GM18526 (cell line): ENCODE measurements around the gene ST8SIA5.

ENCODE experiments used
- POLR2A ChIP-seq: IDR thresholded peaks from 3 replicates; pipeline ENCODE4 v1.6.1; 2011; ENCODE audit not compliant: insufficient read length; ENCODE audit errors: extremely low read depth

The ST8SIA5 gene

DNA sequence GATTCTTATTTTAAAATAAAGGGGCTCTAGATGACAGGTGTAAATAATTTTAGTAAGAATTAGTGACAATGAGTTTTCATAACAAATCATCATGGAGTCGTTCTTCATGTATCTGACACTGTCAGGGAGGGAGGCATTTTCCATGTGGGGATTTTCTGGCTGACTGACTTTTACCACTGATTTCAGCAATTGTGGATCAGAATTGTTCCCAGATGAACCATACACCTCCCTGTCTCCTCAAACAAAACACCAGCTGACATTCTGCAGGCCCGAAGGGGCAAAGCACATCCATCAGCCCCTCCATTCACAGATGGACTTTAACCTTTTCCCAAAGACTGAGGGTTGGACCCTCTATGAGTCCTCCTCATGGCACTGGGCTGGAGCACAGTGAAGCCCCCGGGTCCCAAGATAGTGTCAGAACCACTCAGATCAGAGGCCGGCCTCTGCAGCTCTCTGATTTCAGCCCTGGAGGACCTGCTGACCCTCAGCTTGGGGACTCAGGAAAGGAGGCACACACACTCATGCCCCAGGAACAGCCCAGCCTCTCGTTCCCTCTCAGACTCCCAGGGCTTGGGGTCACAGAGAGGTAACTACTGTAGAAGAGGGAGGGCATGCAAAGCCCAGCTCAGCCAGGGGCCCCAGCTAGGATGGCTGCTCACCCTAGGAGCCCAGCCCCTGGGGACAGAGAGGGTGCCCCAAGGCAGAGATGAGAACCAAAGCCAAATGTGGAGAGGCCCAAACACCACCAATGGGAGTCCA lies 56.6 kb downstream of the ST8SIA5 start:
- no peak for TF ChIP-seq POLR2A

DNA sequence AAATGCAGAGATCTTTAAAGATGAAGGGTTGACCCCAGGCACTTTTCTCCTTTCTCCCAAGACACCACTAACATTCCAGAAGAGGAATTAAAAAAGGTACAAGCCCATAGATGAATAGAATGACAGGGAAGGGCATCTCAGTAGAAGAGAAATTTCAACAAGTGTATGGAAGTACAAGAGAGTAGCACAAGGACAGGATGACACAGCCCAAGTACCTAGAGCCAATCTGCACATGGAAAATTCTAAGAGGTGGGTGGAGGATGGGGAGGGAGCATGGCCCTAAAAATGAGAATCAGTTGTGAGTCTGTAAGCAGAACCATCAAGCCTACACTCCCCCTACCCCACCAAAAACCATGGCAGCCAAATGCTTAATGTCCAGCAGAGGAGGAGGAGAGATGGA lies 60.2 kb downstream of the ST8SIA5 start:
- no peak for TF ChIP-seq POLR2A

DNA sequence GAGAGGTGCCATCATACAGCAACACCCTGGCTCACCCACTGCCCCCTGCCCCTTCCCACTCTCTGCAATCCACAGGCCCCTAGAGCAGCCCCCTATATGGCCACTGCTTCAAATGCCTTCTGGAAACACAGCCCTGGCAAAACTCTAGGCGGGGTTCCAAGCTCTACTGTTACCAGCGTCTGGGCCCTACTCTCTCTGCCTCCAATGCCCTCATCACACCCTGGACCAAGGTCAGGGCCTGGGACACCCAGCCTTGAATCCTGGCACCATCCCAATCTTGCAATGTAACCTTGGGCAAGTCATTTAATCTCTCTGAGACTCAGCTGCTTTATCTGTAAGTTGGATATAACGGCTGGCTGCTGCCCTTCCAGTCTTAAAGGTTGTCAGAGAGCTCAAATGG lies 60.6 kb downstream of the ST8SIA5 start:
- TF ChIP-seq POLR2A, result no peak

DNA sequence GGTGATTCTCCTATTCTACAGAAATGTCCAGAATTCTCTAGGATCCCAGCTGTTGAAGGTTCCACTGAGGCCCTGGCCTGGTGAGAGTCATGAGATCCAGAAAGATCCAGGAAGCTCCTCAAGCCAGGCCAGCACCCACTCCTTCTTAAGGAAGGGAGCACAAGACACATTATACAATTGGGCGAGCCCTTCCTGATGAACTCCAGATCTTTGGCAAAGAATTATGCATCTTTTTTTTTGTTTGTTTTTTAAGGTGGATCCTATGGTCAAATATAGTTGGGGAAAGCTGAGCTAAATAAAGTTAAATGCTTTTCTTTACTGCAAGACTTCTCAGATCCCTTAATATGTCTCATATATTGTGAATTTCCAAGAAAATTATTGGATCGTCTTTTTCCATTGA lies 62.9 kb downstream of the ST8SIA5 start:
- no peak for TF ChIP-seq POLR2A

DNA sequence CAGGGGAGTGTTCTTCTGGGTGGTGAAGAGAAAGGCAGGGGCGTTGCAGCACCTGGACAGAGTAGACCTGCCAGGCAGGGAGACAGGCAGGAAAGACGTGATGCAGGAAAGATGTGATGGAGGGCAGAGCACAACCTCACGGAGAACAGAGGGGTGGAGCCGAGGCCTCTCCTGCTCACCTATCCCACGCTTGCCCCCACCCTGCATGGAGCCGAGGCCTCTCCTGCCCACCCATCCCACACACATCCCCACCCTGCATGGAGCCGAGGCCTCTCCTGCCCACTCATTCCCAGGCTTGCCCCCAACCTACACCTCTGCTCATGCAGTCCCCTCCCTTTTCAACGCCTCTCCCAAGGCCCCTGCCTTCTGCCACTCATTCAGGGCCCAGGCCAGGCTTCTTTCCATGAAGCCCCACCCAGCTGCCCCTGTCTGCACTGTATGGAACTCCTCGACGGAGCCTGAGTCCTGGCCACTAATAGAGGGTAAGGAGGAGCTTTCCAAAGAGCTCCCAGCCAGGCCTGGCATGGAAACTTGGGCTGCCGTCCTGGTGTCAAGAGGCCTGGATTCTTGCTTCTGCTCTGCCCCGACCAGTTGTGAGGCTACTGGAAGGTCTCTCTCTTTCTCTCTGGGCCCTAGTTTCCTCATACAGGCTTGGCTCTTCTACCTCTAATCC lies 67.9 kb downstream of the ST8SIA5 start:
- no peak for TF ChIP-seq POLR2A

DNA sequence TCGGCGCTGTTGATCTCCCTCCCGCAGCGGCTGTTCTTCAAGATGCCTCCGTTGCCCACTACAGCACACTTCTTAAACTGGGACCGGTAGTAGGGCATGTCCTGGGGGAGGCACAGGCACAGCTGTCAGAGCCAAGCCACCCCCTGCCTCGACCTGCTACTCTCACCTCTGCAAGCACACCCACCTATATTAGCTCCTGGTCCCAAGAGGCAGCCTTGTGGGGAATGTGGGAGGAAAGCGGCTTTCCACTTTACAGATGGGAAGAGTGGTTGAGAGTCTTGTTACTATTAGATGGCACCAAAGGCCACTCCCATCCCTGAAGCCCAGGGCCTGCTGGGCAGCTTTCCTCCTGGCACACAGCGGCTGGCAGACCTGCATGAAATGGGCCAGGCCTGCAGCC lies 70.7 kb downstream of the ST8SIA5 start:
- TF ChIP-seq POLR2A, result no peak

DNA sequence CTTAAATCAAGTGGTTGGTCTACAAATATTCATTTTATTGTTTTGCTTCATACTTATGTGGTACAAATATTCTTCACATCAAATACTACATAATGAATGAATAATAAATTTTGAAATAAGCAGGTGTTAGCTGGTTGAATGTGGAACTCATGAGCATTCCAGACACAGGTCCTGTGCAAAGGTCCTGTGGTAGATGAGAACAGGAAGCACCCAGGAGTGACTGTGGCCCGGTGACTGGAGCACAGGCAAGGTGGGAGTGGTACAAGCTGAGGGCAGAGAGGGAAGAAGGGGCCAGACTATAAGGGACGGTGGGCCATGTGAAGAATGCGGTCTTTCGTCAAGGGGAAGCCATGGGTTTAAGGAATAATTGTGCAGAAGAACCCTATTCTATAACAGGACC lies 73.6 kb downstream of the ST8SIA5 start:
- TF ChIP-seq POLR2A, result no peak

DNA sequence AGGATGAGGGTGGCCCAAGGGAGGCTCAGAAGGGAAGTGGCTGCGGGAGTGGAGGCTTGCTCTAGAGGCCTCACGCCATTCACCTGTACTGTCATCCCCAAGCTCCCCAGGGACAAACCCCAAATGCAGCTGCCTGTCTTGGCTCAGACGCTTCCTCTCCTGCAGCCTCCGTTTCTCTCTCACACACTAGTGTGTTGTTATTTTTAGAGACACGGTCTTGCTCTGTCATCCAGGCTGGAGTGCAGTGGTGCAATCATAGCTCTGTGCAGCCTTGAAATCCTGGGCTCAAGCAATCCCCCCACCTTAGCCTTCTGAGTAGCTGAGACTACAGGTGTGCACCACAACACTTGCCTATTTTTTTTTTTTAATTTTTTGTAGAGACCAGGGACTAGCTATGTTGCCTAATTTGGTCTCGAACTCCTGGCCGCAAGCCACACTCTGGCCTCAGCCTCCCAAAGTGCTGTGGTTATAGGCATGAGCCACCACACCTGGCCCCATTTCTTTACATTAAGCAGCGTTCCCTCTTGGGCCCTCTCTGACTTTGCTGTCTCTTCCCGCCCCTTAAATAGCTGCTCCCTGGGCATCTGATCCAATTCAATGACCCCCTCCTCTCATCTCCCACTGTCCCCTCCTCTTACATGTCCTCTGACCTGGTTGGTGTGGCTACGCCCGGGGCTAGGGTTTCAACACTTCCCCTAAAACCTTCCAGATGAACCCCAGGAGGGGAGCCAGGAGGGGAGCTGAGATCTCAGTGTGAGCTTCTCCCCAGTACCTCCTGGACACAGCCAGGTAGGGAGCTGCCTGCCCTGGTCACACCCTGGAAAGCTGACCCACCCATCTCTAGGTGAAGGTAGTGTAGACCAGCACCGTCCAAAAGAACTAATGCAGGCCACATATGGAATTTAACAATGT lies 75.8 kb downstream of the ST8SIA5 start:
- no peak for TF ChIP-seq POLR2A

DNA sequence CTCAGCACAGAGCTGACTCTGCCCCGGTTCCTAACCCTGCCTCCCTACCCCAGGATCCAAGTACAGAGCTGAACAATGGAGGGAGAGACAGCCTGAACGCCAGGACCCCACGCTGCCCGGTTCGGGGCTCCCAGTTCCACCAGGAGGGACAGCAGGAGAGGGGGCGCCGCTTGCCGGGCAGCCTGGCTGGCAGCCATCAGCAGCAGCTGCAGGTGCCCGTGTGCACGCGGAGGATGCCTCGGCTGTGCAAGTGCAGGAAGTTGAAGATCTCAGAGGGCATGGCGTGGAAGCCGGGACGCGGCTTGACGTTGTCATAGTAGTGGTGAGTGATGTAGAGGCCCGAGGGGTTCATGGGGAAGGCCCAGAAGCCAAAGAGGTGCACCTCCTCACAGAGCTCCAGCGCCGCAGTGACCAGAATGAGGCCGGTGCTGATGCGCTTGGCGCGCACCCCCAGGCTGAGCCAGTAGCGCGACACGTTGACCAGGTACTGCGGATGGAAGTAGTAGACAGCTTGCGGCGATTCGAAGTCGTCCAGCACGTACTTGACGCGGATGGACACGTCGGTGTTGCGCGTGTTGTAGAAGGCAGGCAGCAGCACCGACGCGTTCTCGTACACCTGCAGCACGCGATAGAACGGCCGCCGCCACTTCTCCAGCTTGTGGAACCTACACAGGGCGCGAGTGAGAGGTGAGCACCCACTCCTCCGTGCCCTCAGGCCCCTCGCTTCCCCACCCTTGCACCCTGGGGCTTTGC lies 76.8 kb downstream of the ST8SIA5 start:
- no peak for TF ChIP-seq POLR2A

DNA sequence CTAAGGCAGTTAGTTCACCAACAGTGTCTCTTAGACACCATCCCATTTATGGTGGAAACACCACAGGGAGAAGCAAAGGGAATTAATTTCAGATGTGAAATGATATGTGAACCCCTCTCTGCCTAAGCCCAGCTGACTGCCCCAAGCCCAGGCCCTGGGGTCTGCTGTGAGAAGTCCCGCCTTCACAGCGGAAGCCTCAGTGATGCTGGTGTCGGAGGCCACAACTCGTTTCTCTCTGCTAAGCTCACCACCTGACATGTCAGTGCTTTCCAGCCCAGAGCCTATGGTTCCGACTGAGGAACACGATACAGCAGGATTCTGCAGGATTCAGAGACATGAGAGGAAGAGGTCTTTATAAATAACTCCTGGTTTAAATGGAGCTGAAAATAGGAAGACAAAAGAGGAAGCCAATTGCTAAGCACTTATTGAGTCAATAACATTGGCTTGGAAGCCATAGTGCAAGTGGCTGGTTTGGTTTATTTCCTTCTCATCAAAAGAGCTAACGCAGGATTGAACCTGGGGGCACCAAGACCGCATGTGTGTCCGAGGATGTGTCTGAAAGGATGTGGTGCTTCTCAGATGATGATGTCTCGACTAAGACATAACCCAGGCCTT lies 78.0 kb downstream of the ST8SIA5 start:
- TF ChIP-seq POLR2A, result no peak

DNA sequence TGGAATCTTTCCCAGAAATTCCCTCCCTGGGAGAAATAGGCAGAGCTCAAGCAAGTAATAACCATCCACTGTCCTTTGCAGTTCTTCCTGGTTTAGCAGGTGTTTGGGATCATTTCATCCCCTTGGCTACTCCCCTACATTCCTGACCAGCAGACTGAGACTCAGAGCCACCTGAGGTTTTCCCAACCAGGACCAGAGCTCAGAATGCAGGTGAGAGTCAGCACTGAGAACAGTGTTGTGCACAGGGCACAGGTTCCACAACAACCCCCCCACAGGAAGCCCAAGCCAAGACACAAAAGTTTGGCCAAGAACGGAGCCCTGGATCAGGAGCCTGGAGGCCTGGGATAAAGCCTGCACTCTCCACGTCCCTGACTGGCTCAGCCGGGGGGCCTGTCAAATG lies 78.8 kb downstream of the ST8SIA5 start:
- no peak for TF ChIP-seq POLR2A

DNA sequence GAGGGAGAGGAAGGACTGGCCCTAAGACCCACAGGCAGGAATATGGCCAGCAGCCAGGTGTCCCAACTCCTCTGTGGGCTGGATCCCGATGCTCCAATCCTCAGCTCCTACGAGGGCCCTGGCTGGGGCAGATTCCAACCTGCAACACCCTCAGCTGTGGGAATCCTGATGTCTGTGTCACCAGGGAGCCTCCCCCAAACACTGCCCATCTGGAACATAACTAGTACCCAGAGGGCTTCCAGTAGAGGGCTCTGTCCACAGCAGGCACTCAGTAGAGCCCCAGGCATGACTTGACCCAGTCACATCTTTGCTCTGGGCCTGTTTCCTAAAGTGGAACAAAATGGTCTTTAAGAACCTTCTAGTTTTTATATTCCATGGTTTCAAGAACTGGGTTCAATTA lies 79.2 kb downstream of the ST8SIA5 start:
- no peak for TF ChIP-seq POLR2A

DNA sequence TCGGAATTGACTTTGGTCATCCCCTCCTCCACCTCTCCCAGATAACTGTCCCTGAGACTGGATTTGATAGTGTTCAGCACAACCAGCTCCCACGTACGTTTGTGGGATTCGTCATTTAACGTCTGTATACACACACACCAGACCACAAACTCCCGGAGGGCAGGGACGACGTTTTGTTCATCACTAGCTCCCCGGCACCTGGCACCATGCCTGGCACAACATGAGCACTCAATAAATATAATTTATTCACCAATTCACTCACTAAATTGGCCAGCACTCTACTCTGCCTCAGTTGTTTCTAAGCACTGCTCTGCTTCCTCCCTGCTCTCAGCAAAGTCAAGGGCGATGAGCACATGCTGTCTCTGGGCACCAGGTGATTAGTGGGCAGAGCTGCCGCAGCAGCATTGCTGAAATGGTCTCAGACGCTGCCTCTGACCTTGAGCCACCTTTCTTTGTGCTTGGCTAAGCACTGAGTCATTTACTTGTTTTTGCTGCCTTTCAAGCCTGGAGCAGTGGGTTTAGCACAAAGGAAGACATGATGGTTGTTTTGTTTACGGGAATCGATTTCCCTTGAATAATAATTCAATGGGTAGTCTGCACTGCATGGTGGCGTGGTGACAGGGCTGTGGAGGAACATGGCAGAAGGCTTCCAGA lies 80.5 kb downstream of the ST8SIA5 start:
- TF ChIP-seq POLR2A, result no peak

DNA sequence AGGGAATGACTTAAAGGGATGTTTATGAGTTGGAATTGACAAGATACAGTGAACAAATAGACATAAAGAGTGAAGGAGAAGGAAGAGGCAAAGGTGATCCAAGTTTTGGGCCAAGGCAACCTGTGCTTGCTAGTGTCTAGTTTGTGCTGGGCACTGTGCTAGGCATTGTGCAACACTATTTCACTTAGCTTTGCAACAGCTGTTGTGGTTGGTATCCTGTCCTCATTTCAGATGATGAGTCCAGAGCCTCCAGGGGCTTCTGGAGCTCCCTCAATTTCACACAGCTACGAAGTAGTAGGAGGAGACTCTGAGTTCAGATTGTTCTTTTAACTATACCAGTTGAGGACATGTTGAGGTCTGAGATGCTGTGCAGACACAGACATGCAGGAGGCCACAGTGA lies 81.7 kb downstream of the ST8SIA5 start:
- no peak for TF ChIP-seq POLR2A
